ENCODE measurements around the gene SLC8A1. TPM values are rescaled to one million over a fixed set of nuclear protein-coding genes. Genes with fewer than 3 reads are reported as not detected.

SLC8A1 gene
- total RNA-seq, 1 donor from 2014 or later = 1.9 TPM

DNA sequence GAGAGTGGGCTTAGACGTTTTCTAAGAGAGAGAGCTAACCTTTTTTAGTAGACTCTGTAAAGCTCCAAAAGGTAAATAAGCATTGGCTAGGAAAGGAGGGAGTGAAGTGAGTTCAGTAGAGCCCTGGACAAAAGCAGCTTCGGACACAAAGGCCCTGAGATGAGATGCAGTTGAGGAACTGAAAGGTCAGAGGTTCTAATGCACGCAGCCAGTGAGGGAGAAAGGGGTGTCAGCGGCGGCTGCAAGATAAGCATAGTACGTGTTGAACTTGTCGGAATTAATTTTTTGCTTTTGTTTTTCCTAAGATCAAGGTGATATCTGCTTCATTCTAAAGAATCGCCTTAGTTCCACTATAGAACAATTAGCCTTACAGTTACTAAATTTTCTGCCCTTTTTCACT lies 11.2 kb upstream of the SLC8A1 start:
- TF ChIP-seq, protein P1, sequence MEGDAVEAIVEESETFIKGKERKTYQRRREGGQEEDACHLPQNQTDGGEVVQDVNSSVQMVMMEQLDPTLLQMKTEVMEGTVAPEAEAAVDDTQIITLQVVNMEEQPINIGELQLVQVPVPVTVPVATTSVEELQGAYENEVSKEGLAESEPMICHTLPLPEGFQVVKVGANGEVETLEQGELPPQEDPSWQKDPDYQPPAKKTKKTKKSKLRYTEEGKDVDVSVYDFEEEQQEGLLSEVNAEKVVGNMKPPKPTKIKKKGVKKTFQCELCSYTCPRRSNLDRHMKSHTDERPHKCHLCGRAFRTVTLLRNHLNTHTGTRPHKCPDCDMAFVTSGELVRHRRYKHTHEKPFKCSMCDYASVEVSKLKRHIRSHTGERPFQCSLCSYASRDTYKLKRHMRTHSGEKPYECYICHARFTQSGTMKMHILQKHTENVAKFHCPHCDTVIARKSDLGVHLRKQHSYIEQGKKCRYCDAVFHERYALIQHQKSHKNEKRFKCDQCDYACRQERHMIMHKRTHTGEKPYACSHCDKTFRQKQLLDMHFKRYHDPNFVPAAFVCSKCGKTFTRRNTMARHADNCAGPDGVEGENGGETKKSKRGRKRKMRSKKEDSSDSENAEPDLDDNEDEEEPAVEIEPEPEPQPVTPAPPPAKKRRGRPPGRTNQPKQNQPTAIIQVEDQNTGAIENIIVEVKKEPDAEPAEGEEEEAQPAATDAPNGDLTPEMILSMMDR (IDR thresholded peaks at IDR 0.05; ENCODE audit: partially characterized antibody, unreplicated experiment) = no peak
- no peak for DNase-seq
- peaks cover 9% of the 10 kb centered on the region for H3K4me1 Mint-ChIP-seq (ENCODE audit: low read depth, unreplicated experiment)
- H3K36me3 Mint-ChIP-seq (ENCODE audit: unreplicated experiment) = no peaks in the 10 kb centered on the region
- H3K27ac Mint-ChIP-seq (ENCODE audit: unreplicated experiment) = no peak overlapping the region
- H3K27me3 Mint-ChIP-seq (ENCODE audit: unreplicated experiment) = peaks cover 1% of the 10 kb centered on the region
- H3K9me3 Mint-ChIP-seq (ENCODE audit: unreplicated experiment) = no peaks in the 10 kb centered on the region
- no peak overlapping the region for H3K4me3 Mint-ChIP-seq (ENCODE audit: unreplicated experiment)

DNA sequence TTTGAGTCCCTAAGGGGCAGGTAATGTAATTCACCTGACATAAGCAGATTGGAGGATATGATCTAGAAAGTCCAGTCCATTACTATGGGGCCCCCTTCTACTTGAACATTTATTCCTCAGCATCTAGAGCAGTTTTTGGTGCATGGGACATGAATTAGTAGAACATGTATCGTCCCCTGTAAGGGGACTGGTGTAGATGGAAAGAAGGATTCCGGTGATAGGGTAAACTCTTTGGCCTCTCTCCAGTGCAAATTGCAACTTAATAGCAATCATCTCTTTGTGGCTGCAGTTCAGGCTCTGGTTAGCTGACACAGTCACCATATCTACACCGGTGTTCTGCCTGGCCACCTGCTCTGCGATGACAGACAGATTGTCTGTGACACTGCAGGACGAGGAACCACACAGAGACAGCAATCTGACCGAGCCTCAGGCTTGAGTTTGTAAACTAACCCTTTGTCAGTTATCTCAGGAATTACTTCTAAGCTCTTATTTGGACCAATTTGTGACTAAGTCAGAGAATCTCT lies 6.4 kb upstream of the SLC8A1 start:
- DNase-seq = peak; percentile 30
- Mint-ChIP-seq H3K27ac (ENCODE audit: unreplicated experiment) (no peak overlapping the region), H3K4me3 (ENCODE audit: unreplicated experiment) (no peak overlapping the region), H3K4me1 (ENCODE audit: low read depth, unreplicated experiment) (peaks cover 2% of the 10 kb centered on the region), H3K9me3 (ENCODE audit: unreplicated experiment) (no peaks in the 10 kb centered on the region), H3K27me3 (ENCODE audit: unreplicated experiment) (no peaks in the 10 kb centered on the region), H3K36me3 (ENCODE audit: unreplicated experiment) (no peaks in the 10 kb centered on the region)
- TF ChIP-seq, protein P1 (IDR thresholded peaks at IDR 0.05; ENCODE audit: partially characterized antibody, unreplicated experiment) = no peak

DNA sequence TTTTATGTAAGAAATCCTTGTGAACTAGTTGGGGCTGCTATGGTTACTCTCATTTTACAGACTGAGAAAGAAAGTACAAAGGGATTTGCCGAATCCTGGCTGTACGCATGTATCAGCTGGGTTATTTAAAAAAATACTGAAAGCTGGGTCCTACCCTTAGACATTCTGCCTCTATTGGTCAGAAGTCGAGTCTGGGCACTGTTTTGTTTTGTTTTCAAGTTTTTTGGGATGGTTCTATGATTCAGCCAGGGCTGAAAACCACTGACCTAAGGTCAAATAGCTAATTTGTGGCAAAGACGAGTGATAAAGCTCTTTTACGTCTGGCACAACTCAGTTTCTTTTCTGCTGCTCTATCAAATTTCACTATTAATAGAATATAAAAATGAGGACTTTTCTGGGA lies 5.9 kb upstream of the SLC8A1 start:
- peaks cover 4% of the 10 kb centered on the region for H3K27me3 Mint-ChIP-seq (ENCODE audit: unreplicated experiment)
- no peaks in the 10 kb centered on the region for H3K9me3 Mint-ChIP-seq (ENCODE audit: unreplicated experiment)
- TF ChIP-seq, protein P1 (IDR thresholded peaks at IDR 0.05; ENCODE audit: partially characterized antibody, unreplicated experiment) = no peak
- H3K27ac Mint-ChIP-seq (ENCODE audit: unreplicated experiment) = no peak overlapping the region
- no peak for DNase-seq
- peaks cover 2% of the 10 kb centered on the region for H3K4me1 Mint-ChIP-seq (ENCODE audit: low read depth, unreplicated experiment)
- H3K36me3 Mint-ChIP-seq (ENCODE audit: unreplicated experiment) = no peaks in the 10 kb centered on the region
- H3K4me3 Mint-ChIP-seq (ENCODE audit: unreplicated experiment) = no peak overlapping the region

DNA sequence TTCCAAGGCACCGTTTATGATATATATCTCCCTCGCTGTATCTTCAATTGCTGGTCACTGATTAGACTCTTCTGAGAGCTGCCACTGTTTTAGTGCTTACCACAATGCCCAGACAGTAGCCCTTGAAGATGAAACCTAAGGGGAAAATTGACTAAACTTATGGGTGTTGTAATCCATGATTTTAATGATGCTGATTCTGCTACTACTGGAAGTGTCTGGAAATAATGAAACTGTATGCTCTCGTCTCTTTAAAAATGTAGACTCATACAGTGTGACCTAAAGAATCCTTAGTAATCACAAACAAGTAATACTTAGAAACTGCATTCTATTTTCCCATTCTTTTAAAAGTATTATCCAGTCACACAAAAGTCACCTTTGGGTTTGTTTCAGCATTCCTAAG lies 5.5 kb upstream of the SLC8A1 start:
- H3K36me3 Mint-ChIP-seq (ENCODE audit: unreplicated experiment) = peaks cover 3% of the 10 kb centered on the region
- H3K9me3 Mint-ChIP-seq (ENCODE audit: unreplicated experiment) = peaks cover under 1% of the 10 kb centered on the region
- TF ChIP-seq, protein P1 (IDR thresholded peaks at IDR 0.05; ENCODE audit: partially characterized antibody, unreplicated experiment) = no peak
- no peak overlapping the region for H3K27ac Mint-ChIP-seq (ENCODE audit: unreplicated experiment)
- no peak for DNase-seq
- no peak overlapping the region for H3K4me3 Mint-ChIP-seq (ENCODE audit: unreplicated experiment)
- peaks cover 4% of the 10 kb centered on the region for H3K4me1 Mint-ChIP-seq (ENCODE audit: low read depth, unreplicated experiment)
- H3K27me3 Mint-ChIP-seq (ENCODE audit: unreplicated experiment) = peaks cover 7% of the 10 kb centered on the region

DNA sequence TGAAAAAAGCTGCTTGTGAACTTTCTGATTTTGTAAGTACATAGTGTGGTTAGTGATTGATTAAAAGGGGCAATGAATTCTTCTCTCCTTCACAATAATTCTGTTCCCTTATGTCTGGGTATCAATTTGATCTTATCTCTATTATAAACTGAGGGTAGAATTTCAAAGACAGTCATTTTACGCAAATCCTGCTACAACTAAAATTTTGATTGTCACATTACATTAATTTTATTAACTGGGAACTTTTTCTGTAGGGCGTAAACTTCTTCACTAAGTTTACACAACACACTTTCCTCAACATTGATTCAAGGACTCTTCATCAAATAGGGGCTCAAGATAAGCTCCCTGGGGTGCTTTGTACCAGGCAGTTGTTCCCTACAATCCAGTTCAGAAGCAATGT lies 5.0 kb upstream of the SLC8A1 start:
- no peak for DNase-seq
- Mint-ChIP-seq H3K4me3 (ENCODE audit: unreplicated experiment) (no peak overlapping the region), H3K27ac (ENCODE audit: unreplicated experiment) (no peak overlapping the region), H3K27me3 (ENCODE audit: unreplicated experiment) (peaks cover 8% of the 10 kb centered on the region), H3K36me3 (ENCODE audit: unreplicated experiment) (peaks cover 6% of the 10 kb centered on the region), H3K4me1 (ENCODE audit: low read depth, unreplicated experiment) (peaks cover 4% of the 10 kb centered on the region), H3K9me3 (ENCODE audit: unreplicated experiment) (peaks cover 2% of the 10 kb centered on the region)
- TF ChIP-seq, protein P1 (IDR thresholded peaks at IDR 0.05; ENCODE audit: partially characterized antibody, unreplicated experiment) = no peak
